ENCODE data around the gene DPEP2.

The DPEP2 gene

DNA sequence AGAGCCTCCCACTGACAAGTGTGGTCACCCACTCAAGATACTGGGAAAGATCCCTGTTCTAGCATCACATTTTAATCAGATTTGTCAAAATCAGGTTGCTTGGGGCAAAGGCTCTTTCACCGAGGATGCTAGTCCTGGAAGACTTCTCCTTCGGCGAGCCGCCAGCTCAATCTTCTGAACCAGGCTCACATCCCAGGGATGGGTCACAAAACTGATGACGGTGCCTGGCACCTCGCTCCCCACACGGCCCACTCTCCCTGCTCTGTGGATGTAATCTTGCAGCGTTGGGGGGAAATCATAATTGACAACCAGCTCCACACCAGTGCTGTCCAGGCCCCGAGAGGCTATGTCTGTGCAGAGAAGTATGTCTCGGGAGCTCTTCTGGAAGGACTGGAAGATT, 22.2 kb upstream of the DPEP2 start:
- Histone ChIP-seq H3K36me3 (ENCODE audit: insufficient read depth, low read length) (peaks cover 27% of the 10 kb centered on the region), H3K27me3 (ENCODE audit: insufficient read depth, low read length) (no peaks in the 10 kb centered on the region), H3K9me2 (ENCODE audit: low read depth, low read length) (no peaks in the 10 kb centered on the region), H3K9me3 (ENCODE audit: low read length) (no peaks in the 10 kb centered on the region), H3K79me2 (ENCODE audit: insufficient read depth, low read length) (peaks cover 13% of the 10 kb centered on the region), H3K4me1 (ENCODE audit: insufficient read depth, low read length, severe bottlenecking) (peaks cover 24% of the 10 kb centered on the region), H2AFZ (ENCODE audit: low read length) (no peak overlapping the region), H3K9ac (ENCODE audit: low read length) (peak overlapping the region; percentile 94; the same call in 1 of the 2 replicates), H3K27ac (ENCODE audit: low read depth, low read length, poor library complexity, severe bottlenecking) (no peak overlapping the region), H3K4me2 (ENCODE audit: low read length) (peak overlapping the region; percentile 82), H3K4me3 (ENCODE audit: low read depth, low read length, poor library complexity, severe bottlenecking) (peak overlapping the region; percentile 89), H3F3A (ENCODE audit: insufficient read depth, low read length) (no peaks in the 10 kb centered on the region), H4K20me1 (ENCODE audit: insufficient read depth, low read length) (no peaks in the 10 kb centered on the region)
- TF ChIP-seq, protein P1, sequence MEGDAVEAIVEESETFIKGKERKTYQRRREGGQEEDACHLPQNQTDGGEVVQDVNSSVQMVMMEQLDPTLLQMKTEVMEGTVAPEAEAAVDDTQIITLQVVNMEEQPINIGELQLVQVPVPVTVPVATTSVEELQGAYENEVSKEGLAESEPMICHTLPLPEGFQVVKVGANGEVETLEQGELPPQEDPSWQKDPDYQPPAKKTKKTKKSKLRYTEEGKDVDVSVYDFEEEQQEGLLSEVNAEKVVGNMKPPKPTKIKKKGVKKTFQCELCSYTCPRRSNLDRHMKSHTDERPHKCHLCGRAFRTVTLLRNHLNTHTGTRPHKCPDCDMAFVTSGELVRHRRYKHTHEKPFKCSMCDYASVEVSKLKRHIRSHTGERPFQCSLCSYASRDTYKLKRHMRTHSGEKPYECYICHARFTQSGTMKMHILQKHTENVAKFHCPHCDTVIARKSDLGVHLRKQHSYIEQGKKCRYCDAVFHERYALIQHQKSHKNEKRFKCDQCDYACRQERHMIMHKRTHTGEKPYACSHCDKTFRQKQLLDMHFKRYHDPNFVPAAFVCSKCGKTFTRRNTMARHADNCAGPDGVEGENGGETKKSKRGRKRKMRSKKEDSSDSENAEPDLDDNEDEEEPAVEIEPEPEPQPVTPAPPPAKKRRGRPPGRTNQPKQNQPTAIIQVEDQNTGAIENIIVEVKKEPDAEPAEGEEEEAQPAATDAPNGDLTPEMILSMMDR (IDR thresholded peaks at IDR 0.05; ENCODE audit: low read length), result no peak
- TF ChIP-seq EZH2 (IDR thresholded peaks at IDR 0.05; ENCODE audit: borderline replicate concordance, low read length), result no peak

DNA sequence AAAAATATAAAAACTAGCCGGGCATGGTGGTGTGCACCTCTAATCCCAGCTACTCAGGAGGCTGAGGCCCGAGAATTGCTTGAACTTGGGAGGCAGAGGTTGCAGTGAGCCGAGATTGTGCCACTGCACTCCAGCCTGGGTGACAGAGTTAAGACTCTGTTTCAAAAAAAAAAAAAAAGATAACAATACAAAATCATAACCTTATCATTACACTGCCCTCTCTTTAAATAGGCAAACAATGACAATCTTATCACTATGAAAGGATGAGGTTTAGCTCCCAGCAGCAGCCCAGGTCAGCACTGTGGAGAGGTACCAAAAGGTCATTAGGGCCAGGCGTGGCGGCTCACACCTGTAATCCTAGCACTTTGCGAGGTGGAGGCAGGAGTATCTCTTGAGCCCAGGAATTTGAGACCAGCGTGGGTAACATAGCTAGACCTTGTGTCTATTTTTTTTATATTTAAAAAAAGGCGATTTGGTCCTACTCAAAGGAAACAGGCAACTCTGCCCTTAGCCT, 19.9 kb upstream of the DPEP2 start:
- H3K9me3 ChIP-seq (ENCODE audit: low read length), result no peaks in the 10 kb centered on the region
- TF ChIP-seq, protein P1 (IDR thresholded peaks at IDR 0.05; ENCODE audit: low read length), result no peak
- no peak for TF ChIP-seq EZH2 (IDR thresholded peaks at IDR 0.05; ENCODE audit: borderline replicate concordance, low read length)
- no peak overlapping the region for H3K4me3 ChIP-seq (ENCODE audit: low read depth, low read length, poor library complexity, severe bottlenecking)
- H3K9me2 ChIP-seq (ENCODE audit: low read depth, low read length), result no peaks in the 10 kb centered on the region
- no peak overlapping the region for H3K4me2 ChIP-seq (ENCODE audit: low read length)
- peaks cover 15% of the 10 kb centered on the region for H3K36me3 ChIP-seq (ENCODE audit: insufficient read depth, low read length)
- H3K79me2 ChIP-seq (ENCODE audit: insufficient read depth, low read length), result peaks cover 8% of the 10 kb centered on the region
- H3K9ac ChIP-seq (ENCODE audit: low read length), result no peak overlapping the region
- H4K20me1 ChIP-seq (ENCODE audit: insufficient read depth, low read length), result no peaks in the 10 kb centered on the region
- H2AFZ ChIP-seq (ENCODE audit: low read length), result no peak overlapping the region
- H3F3A ChIP-seq (ENCODE audit: insufficient read depth, low read length), result no peaks in the 10 kb centered on the region
- H3K4me1 ChIP-seq (ENCODE audit: insufficient read depth, low read length, severe bottlenecking), result peaks cover 18% of the 10 kb centered on the region
- no peak overlapping the region for H3K27ac ChIP-seq (ENCODE audit: low read depth, low read length, poor library complexity, severe bottlenecking)
- no peaks in the 10 kb centered on the region for H3K27me3 ChIP-seq (ENCODE audit: insufficient read depth, low read length)

DNA sequence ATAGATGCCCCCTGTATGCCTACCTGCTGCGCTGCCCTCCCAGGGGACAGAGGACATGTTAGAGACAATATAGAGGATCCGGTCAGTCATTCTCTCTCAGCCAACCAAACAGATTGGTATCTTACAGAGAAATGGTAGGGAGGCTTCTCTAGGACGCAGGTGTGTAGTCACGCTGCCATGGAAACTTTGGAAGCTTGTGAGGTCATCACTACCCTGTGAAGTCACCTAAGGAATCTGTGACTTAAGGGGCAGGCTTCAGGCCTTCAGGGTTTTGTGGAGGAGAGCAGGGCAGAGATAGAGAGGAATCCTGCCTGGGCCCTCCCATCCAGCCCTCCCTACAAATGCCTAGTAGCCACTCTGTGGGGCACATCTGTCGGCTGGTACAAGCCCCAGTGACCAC, 16.4 kb upstream of the DPEP2 start, which contains the start of gene DPEP2NB:
Gene DPEP2NB, minus strand, starts transcription at position 231 of the 400 bp plus-strand sequence. Its CDS starts 141 bp downstream, at position 90.
- Histone ChIP-seq H3K4me1 (ENCODE audit: insufficient read depth, low read length, severe bottlenecking) (peaks cover 6% of the 10 kb centered on the region), H3K4me2 (ENCODE audit: low read length) (no peak within 1 kb of the TSS), H3K36me3 (ENCODE audit: insufficient read depth, low read length) (no peaks in the 10 kb centered on the region; the same call in 1 of the 2 replicates), H3K9me2 (ENCODE audit: low read depth, low read length) (no peaks in the 10 kb centered on the region), H2AFZ (ENCODE audit: low read length) (no peak within 1 kb of the TSS), H3K79me2 (ENCODE audit: insufficient read depth, low read length) (no peaks in the 10 kb centered on the region), H3K27me3 (ENCODE audit: insufficient read depth, low read length) (no peaks in the 10 kb centered on the region), H3K4me3 (ENCODE audit: low read depth, low read length, poor library complexity, severe bottlenecking) (no peak within 1 kb of the TSS), H3K9me3 (ENCODE audit: low read length) (no peaks in the 10 kb centered on the region), H4K20me1 (ENCODE audit: insufficient read depth, low read length) (no peaks in the 10 kb centered on the region), H3F3A (ENCODE audit: insufficient read depth, low read length) (no peaks in the 10 kb centered on the region), H3K27ac (ENCODE audit: low read depth, low read length, poor library complexity, severe bottlenecking) (no peak within 1 kb of the TSS), H3K9ac (ENCODE audit: low read length) (no peak within 1 kb of the TSS)
- TF ChIP-seq, protein P1 (IDR thresholded peaks at IDR 0.05; ENCODE audit: low read length), result no peak
